Testis (tissue), 2 donors: ENCODE data around the gene NOS1AP.

Source experiments
- CTCF ChIP-seq, 3 experiments: fragments of 450-650 bp in 2 of 3; fragments of 200-600 bp in 1 of 3; sonication (generic) in 1 of 3; IDR thresholded peaks; one replicate each; pipeline ENCODE4 v1.5.1; 2016 to 2019; ENCODE audit warnings: antibody characterized with exemption in 3 of 3, mild to moderate bottlenecking in 2 of 3, moderate library complexity in 1 of 3
- POLR2A ChIP-seq: fragments of 450-650 bp; IDR thresholded peaks from one replicate; pipeline ENCODE4 v1.6.1; 2017; ENCODE audit warnings: antibody characterized with exemption, mild to moderate bottlenecking, moderate library complexity

GRCh38 chr1:162298266-162298665, 228.8 kb downstream of the NOS1AP start:
- TF ChIP-seq POLR2A (no peak), CTCF (IDR thresholded peaks at IDR 0.05) (no peak)
